Prostate gland (tissue), 2 donors: ENCODE data around the gene NCF4.

Experiments used
- POLR2A ChIP-seq: fragments of 450-650 bp; IDR thresholded peaks from one replicate; pipeline ENCODE4 v1.6.1; 2016; ENCODE audit warnings: antibody characterized with exemption, mild to moderate bottlenecking
- POLR2AphosphoS5 ChIP-seq: sonication (generic); formaldehyde crosslinking; IDR thresholded peaks from one replicate; pipeline ENCODE4 v1.6.1; 2017; ENCODE audit warnings: antibody characterized with exemption
- TF ChIP-seq, protein P1 (sequence below), 4 experiments: fragments of 200-600 bp in 2 of 4; fragments of 450-650 bp in 2 of 4; sonication (generic) in 2 of 4; IDR thresholded peaks; 1 replicate in 3 of 4; 2 replicates in 1 of 4; pipeline ENCODE4 v1.5.1; 2016 to 2019; ENCODE audit warnings: antibody characterized with exemption in 4 of 4, mild to moderate bottlenecking in 2 of 4, moderate library complexity in 2 of 4

- TF ChIP-seq, protein P1, sequence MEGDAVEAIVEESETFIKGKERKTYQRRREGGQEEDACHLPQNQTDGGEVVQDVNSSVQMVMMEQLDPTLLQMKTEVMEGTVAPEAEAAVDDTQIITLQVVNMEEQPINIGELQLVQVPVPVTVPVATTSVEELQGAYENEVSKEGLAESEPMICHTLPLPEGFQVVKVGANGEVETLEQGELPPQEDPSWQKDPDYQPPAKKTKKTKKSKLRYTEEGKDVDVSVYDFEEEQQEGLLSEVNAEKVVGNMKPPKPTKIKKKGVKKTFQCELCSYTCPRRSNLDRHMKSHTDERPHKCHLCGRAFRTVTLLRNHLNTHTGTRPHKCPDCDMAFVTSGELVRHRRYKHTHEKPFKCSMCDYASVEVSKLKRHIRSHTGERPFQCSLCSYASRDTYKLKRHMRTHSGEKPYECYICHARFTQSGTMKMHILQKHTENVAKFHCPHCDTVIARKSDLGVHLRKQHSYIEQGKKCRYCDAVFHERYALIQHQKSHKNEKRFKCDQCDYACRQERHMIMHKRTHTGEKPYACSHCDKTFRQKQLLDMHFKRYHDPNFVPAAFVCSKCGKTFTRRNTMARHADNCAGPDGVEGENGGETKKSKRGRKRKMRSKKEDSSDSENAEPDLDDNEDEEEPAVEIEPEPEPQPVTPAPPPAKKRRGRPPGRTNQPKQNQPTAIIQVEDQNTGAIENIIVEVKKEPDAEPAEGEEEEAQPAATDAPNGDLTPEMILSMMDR (IDR thresholded peaks at IDR 0.05): no peak
- TF ChIP-seq POLR2A (no peak), POLR2AphosphoS5 (no peak)
These were observed 37.5 kb upstream of the NCF4 start for GRCh38 chr22:36823186-36823839.
